Lower lobe of right lung (tissue), 2 donors: Measurements from ENCODE around the gene ZC3H12D. TPM values are rescaled to one million over a fixed set of nuclear protein-coding genes. Genes with fewer than 3 reads are reported as not detected.
A peak's percentile ranks its signal among the peaks of the same experiment; 100 is the strongest.

Experiments
- ATAC-seq, 2 donors: fragments of 200-7000 bp; cut with Tn5 transposase; one replicate each; pipeline ENCODE4 v1.9.1; 2020 to 2022; ENCODE audit warnings: mild to moderate bottlenecking in 2 of 2, moderate library complexity in 2 of 2
- DNase-seq: peaks from one replicate; pipeline ENCODE4 v3.0.0-alpha.2; 2020
- H3K27ac ChIP-seq: fragments of 200-600 bp; one replicate; pipeline ENCODE4 v1.8.0; 2022
- H3K27me3 ChIP-seq: fragments of 200-600 bp; one replicate; pipeline ENCODE4 v1.8.0; 2022; ENCODE audit warnings: low read depth
- H3K36me3 ChIP-seq: fragments of 200-600 bp; one replicate; pipeline ENCODE4 v1.8.0; 2022; ENCODE audit warnings: mild to moderate bottlenecking
- H3K4me1 ChIP-seq: fragments of 200-600 bp; one replicate; pipeline ENCODE4 v1.8.0; 2022
- H3K4me3 ChIP-seq: fragments of 200-600 bp; one replicate; pipeline ENCODE4 v1.8.0; 2022; ENCODE audit warnings: mild to moderate bottlenecking
- H3K9me3 ChIP-seq: fragments of 200-600 bp; one replicate; pipeline ENCODE4 v1.8.0; 2022
- CTCF ChIP-seq: fragments of 200-600 bp; IDR thresholded peaks from one replicate; pipeline ENCODE4 v1.8.0; 2022; ENCODE audit warnings: antibody characterized with exemption, mild to moderate bottlenecking
- intact Hi-C: fragments of 100-400 bp; cut with DNase I; formaldehyde crosslinking; loops from one replicate; pipeline ENCODE4 v1.11.0; 2022
- total RNA-seq: library from RNA; stranded (reverse); fragmentation: NEBNext Ultra II Directional; extraction: Animal tissue kit (Norgen Biotek cat#: 25700); gene quantifications from one replicate; pipeline ENCODE4 v1.2.1, GENCODE V29; 2021
- donor health status: DM: no; HTN: yes; CAD: no; lungs with severe emphysema.

The ZC3H12D gene
- total RNA-seq, 1 donor from 2014 or later, result 2.6 TPM

- ATAC-seq (no peak), DNase-seq (no peak)
- no peaks in the 10 kb centered on the region for H3K36me3 ChIP-seq
- intact Hi-C loops, result no loop called here
- H3K27me3 ChIP-seq, result no peaks in the 10 kb centered on the region
- no peaks in the 10 kb centered on the region for H3K4me1 ChIP-seq
- H3K27ac ChIP-seq, result no peak overlapping the region
- no peak for TF ChIP-seq CTCF
- no peaks in the 10 kb centered on the region for H3K9me3 ChIP-seq
- no peak overlapping the region for H3K4me3 ChIP-seq
Observed at GRCh38 chr6:149439626-149440025, 45.2 kb downstream of the ZC3H12D start.

GRCh38 chr6:149438855-149439254 lies 46.0 kb downstream of the ZC3H12D start:
- H3K36me3 ChIP-seq, result no peaks in the 10 kb centered on the region
- intact Hi-C loops, result no loop called here

GRCh38 chr6:149437212-149437611 lies 47.6 kb downstream of the ZC3H12D start:
- intact Hi-C loops, result no loop called here
- no peak overlapping the region for H3K4me3 ChIP-seq
- DNase-seq (no peak), ATAC-seq (no peak)
- TF ChIP-seq CTCF, result no peak
- H3K36me3 ChIP-seq, result no peaks in the 10 kb centered on the region
- no peaks in the 10 kb centered on the region for H3K9me3 ChIP-seq
- H3K27ac ChIP-seq, result no peak overlapping the region
- H3K4me1 ChIP-seq, result peaks cover under 1% of the 10 kb centered on the region
- no peaks in the 10 kb centered on the region for H3K27me3 ChIP-seq

More at GRCh38 chr6:149438855-149439254, 46.0 kb downstream of the ZC3H12D start:
- ATAC-seq (no peak), DNase-seq (no peak)
- H3K27me3 ChIP-seq, result no peaks in the 10 kb centered on the region
- no peaks in the 10 kb centered on the region for H3K4me1 ChIP-seq
- no peaks in the 10 kb centered on the region for H3K9me3 ChIP-seq
- H3K27ac ChIP-seq, result no peak overlapping the region
- H3K4me3 ChIP-seq, result no peak overlapping the region
- TF ChIP-seq CTCF, result no peak

GRCh38 chr6:149436647-149437046 lies 48.2 kb downstream of the ZC3H12D start:
- no peak overlapping the region for H3K4me3 ChIP-seq
- H3K27ac ChIP-seq, result no peak overlapping the region
- H3K9me3 ChIP-seq, result no peaks in the 10 kb centered on the region
- peaks cover 6% of the 10 kb centered on the region for H3K4me1 ChIP-seq
- DNase-seq (no peak), ATAC-seq (no peak)
- intact Hi-C loops, result no loop called here
- no peak for TF ChIP-seq CTCF
- no peaks in the 10 kb centered on the region for H3K27me3 ChIP-seq
- H3K36me3 ChIP-seq, result no peaks in the 10 kb centered on the region

- no peaks in the 10 kb centered on the region for H3K36me3 ChIP-seq
- no peak for TF ChIP-seq CTCF
- no peak overlapping the region for H3K27ac ChIP-seq
- H3K27me3 ChIP-seq, result no peaks in the 10 kb centered on the region
- DNase-seq (no peak), ATAC-seq (peak in 1 of 2 donors; percentile 24)
- no peak overlapping the region for H3K4me3 ChIP-seq
- no peaks in the 10 kb centered on the region for H3K9me3 ChIP-seq
- H3K4me1 ChIP-seq, result peaks cover 7% of the 10 kb centered on the region
- intact Hi-C loops, result no loop called here
Observed at GRCh38 chr6:149435919-149436586, 48.8 kb downstream of the ZC3H12D start.
